NCI-H526 (cell line): ENCODE data around the gene EEF2.

ENCODE experiments used
- DNase-seq, 2 experiments: peaks; one replicate each; lab custom pipeline; 2025; lab: John Stamatoyannopoulos, UW

EEF2 gene

DNA sequence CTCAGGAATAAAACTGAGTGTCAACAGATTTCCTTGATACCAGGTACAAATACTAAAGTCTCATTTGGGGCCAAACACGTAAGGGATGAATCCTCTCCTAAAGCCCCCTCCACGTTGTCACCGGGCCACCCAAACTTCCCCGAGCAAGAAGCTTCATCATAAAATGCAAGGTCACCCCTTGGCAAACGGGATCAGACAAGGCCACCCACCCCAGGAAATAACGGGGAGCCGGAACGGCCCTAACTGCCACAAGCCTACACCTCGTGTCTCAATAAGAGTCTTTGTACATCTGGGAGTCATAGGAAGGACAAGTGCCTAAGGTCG is 717 bp downstream of the EEF2 start:
- DNase-seq: no peak

DNA sequence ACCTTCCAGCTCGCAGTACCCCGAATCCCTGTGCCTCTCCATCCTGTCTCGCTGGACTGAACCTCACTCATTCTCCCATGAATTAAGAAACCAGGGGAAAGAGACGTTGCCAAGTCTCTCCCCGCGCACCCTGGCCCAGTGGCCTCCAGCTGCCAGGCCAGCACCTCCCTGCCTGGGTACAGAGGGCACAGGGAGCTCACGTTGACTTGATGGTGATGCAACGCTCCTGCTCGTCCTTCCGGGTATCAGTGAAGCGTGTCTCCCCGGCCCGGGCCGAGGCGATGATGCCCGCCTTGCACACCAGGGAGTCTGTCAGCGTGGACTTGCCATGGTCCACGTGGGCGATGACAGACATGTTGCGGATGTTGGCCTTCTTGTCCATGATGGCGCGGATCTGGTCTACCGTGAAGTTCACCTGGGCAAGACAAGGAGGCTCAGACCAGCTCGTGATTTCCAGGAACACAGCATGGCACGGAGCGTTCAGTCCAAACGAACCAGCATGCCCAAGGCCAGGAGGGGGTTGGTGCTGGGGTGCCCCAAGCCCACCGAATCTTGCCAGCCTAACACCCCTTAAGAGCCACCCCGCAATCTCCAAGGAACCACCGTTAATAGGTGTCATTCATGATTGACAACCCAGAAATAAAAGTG is 1.2 kb downstream of the EEF2 start:
- peak in 1 of 2 experiments; percentile 11 for DNase-seq

DNA sequence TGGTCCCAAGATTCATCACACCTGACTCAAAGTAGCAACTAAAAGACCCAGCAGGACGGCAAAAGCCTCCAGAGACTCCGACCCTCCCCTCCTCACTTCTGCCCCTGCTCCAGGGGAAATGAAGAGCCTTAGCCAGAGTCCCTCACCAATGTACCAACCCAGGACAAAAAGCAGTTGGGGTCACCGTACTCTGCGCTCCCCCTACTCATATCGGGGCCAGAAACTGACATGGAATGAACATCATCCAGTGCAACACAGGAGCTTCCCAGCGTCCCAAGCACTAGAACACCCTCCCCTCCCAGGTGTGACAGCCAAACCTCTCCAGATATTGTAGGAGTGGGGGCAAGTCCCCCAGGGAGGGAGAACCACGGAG is 1.7 kb downstream of the EEF2 start:
- no peak for DNase-seq

DNA sequence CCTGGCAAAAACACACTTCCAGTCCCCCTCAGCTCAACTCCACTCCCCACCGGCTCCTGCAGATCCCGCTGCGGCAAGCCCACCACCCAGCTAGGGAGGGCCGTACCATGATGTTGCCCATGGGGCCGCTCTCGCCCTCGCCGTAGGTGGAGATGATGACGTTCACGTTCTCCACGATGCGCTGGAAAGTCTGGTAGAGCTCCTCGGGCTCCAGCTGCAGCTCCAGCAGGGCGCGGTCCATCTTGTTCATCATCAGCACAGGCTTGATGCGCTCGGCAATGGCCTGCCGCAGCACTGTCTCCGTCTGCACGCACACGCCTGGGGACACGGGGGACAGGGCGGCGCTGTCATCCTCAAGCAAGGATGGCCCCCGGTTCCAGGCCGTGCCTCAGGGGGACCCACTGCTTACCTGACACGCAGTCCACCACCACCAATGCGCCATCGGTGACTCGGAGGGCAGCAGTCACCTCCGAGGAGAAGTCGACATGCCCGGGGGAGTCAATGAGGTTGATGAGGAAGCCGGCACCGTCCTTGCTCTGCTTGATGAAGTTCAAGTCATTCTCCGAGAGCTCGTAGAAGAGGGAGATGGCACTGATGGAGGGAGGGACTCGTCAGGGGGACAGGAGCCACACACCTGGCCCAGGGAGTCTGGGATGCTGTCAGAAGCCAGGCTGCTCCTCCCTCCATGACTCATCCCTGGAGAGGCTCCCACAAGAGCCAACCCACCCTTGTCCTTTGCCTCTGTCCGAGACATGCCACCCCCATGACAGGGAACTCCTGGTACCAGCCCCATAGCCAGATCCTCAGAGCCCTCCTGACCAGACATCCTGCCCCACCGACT is 2.3 kb downstream of the EEF2 start:
- DNase-seq: no peak

DNA sequence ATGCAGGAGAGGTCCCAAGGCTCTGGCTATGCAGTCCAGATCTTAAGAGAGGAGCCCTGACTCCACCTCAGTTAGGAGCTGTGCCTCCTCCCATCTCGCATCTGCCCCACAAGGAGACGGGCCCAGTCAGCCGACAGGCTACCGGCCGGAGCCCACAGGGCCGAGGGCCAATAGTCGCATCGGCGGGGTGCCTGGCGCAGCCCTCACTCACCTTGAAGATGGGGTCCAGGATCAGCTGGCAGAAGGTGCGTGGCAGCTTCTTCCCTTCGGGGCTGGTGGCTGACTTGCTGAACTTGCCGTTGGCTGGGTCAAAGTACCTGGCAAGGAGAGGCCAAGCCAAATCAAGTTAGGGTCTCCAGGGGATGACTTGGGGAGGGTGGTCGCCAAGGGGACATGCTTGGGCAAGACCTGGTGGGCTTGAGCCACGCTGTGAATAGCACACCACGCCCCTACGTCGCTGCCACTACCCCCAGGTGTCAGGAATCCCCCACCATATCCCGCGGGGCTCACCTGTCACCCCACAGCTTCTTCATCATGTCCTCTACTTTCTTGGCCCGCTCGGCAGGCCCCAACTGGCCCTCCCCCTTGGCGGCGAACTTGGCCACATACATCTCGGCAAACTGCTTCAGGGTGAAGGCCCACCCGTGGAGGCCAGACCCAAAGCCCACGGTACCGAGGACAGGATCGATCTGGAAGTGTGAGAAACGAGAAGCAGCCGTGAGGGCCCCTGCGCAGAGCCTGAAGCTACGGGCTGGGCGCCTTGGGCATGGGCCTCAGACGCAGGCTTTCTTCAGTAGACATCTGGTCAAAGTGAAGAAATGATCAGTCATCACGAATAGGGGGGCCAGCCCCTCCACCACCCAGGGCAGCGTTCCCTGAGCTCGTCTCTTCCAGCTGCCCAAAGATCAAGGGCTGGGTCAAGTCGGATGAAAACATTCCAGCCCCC is 3.3 kb downstream of the EEF2 start:
- no peak for DNase-seq

DNA sequence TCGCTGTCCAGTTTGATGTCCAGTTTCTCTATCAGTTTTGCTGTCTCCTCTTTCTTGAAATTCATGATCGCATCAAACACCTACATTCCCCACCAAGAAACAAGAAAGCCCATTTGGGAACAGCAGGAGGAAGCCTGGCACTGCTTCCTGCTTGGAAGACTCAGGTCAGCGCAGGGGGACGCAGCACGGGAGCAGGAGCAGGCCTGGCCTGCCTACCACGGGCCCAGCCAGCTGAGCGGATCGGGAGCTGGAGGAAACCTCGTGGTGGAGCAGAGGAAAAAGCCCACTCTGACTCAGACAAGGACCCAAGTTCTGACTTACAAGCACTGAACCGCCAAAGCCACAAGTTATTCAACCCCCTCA is 3.9 kb downstream of the EEF2 start:
- DNase-seq: no peak

DNA sequence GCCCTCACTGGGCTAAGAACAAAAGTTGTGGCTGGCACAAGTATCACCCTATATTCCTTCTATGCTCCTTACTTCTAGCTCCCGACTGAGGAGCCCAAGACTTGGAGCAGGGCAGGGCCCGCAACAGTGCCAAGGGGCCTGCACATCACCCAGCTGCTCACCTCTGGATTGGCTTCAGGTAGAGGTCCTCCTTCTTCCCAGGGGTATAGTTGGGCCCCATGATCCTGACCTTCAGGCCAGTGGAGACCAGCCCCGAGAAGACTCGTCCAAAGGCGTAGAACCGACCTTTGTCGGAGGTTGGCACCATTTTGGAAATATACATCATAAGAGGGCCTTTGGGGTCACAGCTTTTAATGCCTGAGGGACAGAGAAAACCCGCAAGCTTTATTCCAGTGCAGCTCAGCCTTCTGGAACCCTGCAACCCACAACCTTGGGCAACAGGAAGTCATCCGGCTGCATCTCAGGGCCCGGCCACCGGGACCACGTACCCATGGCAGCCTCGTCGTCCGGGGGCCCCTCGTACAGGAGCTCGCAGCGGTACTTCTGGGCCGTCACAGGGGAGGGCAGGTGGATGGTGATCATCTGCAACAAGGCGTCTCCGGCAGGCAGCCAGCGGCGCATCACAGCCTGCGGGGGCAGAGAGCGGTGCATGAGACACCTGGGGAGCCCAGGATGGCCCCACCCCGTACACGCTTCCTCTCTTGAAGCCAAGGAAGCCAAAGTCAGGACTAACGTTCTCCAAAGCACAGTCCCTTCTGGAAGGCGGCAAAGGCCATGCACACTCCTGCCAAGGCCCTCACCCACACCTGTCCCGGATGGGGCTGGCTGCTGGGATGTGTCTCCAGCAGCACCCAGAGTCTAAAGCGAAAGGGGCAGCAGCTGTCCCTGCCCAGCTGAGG is 4.7 kb downstream of the EEF2 start:
- no peak for DNase-seq

DNA sequence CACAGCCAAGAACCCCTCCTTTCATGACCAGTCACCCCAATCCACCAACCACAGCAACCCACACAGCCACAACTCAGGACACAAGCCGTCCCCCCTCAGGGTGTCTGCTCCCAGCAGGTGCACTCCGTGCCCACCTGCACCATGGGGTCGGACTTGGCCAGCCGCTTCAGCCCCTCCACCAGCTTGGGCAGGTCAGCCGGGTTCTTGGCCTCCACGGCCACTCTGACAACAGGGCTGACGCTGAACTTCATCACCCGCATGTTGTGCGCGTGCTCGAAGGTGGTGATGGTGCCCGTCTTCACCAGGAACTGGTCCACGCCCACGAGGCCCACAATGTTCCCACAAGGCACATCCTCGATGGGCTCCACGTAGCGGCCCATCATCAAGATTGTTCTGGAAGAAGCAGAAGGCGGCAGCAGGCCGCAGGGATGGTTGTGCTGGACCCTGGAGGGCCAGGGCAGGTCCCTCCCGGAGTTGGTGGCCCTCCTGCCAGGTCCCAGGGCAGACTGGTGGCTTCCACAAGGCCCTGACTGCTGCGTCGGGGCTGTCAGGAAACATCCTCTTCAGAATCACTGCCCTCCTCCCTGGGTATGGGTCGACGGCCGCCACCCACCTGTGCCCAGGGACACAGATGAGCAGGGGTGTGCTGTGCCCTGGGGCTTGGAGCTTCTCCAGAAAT is 5.5 kb downstream of the EEF2 start:
- DNase-seq: no peak

DNA sequence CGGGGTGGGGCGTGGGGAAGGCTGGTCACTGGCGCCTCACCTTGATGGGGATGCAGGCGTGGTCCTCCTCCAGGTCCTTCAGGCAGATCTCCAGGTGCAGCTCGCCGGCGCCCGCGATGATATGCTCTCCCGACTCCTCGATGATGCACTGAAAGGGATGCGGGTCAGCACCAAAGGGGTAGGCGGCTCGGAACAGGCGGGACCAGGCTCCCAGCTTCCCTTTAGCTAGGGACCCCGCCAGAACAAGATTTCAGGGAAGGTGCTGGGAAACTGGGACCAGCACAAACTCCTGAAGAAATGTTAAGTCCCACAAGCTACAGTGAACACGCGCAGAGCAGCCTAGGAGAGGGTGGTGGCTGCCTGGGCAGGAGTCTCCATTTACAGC is 6.0 kb downstream of the EEF2 start:
- no peak for DNase-seq

DNA sequence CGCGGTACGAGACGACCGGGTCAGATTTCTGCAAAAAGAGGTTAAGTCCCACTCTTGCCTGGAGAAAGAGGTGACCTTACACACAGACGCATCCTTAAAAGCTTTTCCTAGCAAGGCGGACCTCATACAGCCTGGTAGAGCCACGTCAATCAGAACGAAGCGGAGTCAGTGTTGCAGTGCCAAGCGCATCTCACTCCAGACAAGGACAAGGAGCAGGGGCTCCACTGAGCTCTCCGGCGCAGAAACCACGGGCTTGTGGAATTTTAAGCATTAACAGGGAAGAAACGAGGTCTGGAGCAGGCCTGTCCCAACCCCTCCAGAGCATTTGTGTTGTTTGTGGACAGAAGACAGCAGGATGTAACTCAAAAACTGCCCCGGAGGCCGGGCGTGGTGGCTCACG is 7.1 kb downstream of the EEF2 start:
- DNase-seq: no peak

DNA sequence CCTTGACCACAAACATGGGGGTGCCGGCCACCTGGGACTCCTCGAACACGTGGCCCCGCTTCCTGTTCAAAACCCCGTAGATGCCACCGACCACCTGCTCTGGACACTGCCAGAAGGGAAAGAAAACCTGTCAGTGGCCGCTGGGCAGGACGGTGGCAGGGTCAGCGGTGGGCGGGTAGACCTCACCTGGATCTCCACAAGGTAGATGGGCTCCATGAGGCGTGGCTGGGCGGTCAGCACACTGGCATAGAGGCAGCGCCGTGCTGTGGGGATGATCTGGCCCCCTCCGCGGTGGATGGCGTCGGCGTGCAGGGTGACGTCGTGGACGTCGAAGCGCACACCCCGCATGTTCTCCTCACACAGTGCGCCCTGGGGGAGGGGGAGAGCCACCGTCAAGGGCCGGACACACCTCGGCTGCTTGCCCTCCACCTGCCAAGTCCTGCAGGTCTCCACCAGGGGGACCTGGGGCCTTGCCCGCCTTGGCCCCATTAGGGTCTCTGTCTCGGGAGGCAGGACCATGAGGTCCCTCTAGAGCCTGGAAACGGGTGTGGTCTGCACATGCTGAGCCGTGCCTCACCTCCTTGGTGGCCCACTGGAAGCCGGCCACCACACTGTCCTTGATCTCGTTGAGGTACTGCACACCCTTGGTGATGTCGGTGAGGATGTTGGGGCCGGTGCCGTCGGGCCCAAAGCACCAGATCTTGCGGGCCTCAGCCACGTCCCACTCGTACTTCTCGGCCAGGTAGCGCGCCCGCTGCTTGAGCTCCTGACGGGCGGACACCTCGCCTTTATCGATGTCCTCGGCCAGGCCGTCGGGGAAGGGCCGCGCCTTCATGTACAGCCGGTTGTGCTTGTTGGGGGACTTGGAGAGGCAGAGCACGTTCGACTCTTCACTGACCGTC is 7.8 kb downstream of the EEF2 start:
- DNase-seq: peak in 1 of 2 experiments; percentile 11

DNA sequence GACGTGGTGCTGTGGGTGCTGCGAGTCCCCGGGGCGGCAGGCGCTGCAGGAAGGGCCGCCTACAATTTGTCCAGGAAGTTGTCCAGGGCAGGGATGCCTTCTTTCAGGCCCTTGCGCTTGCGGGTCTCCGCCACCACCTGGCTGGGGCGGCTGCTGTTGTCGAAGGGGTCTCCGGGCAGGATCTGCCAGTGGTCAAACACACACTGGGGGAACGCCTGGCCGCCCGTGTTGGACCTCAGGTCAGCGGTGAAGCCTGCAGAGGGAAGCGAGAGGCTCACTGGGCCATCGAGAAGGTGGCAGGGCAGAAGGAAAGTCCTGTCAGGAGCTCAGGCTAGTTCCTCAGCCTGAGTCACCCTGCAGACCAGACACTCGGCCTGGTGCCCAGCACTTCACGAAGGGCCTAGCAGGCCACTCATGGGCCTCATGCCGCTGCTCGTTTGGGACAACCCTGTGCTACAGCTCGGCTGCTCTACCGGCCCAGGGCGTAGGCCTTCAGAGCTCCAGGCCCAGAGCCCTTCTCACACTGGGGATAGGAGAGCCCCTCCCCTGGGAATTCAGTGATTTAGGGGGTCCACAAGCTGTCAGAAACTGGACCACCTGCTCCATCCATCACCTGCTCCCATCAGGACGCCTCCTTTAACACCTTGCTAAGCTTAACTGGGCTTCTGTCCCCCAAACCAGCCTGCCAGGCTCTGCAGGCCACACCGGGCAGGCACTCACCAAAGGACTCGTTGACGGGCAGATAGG is 8.6 kb downstream of the EEF2 start:
- DNase-seq: no peak

DNA sequence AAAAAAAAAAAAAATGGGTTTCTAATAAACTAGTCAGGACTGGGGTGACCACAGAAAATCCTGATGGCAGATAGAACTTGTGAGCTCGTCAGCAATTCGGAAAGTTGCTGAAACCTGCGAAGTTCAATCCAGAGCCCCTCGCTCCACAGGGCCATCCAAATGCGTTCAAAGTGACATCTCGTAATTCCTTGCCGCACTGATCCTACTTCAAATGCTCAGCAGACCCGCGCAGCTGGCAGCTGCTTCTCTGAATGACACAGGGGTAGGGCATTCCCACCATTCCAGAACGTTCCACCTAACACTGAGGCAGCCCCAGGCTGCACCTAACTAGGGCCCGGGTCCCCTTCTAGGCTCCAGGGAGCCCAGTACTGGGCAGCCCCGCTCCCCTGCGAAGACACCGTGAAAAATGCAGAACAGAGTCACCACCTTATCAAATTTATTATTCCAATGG is 9.6 kb downstream of the EEF2 start:
- DNase-seq: no peak

DNA sequence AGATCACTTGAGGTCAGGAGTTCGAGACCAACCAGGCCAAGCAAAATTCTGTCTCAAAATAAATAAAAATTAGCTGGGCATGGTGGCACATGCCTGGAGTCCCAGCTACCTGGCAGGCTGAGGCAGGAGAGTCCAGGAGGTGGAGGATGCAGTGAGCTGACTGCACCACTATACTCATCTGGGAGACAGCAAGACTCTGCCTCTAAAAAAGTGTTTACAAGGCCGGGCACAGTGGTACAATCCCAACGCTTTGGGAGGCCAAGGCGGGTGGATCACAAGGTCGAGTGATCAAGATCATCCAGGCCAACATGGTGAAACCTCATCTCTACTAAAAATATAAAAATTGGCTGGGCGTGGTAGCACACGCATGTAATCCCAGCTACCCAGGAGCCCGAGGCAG is 10.1 kb downstream of the EEF2 start:
- DNase-seq: no peak

DNA sequence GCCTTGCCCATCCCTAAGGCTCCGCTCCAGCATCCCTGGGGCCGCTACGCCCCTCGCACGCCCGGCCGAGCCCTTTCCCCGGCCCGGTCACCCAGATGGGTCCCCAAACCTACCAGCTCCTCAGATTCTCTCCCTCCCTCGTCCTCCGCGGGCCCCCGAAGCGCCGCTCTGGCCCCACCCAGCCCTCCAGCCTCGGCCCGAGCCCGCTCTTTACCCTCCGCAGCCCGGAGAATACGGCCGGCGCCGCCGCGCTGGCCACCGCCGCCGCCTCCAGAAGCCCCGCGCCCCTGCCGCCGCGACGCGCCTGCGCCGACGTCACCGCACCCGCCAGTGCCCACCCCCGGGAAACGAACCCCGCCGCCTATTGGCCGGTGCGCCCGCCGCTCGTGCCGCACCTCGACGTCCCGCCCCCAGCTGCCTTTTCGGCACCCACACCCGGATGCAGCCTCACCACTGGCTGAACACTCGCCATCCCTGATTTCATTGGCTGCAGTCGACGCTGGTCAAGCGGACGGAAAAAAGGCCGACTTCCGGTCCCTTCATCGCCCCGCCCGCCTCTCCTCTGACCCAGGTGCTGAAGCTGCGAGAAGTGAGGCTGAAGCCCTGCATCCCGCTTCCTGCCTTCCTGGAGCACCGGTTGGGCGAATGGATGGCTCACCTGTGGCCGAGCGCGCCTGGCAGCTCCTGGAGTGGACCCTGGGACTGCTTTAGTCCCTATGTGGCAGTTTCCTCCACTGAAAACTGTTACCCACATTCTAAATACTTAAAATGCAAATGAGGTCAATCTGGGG is 14.3 kb downstream of the EEF2 start, which contains the start of gene DAPK3:
DAPK3 (minus strand) TSS at position 292 of the 791 bp plus-strand sequence. CDS start 1,364 bp downstream, outside the sequence.
- DNase-seq: peak; percentile 89 to 96

DNA sequence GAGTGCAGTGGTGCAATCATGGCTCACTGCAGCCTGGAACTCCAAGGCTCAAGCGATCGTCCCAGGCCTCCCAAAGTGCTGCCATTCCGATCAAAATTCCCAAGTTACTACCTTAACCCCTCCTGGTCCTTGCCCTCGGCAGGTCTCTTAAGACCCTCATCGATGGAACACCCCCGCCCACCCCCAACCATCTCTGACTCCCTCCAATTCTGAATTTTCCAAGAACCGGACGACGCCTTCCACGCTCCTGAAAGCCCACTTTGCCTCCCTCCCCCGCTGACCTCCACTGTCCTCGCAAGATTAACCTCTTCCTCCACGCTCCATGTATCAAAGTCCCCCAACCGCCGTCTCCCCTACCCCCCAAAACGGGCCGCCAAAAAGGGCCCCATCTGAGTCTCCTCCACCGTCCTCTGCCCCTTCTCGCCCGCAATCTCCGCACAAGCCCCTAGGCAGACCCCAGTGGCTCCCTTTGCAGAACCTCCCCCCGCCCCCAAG is 14.9 kb downstream of the EEF2 start:
- no peak for DNase-seq

DNA sequence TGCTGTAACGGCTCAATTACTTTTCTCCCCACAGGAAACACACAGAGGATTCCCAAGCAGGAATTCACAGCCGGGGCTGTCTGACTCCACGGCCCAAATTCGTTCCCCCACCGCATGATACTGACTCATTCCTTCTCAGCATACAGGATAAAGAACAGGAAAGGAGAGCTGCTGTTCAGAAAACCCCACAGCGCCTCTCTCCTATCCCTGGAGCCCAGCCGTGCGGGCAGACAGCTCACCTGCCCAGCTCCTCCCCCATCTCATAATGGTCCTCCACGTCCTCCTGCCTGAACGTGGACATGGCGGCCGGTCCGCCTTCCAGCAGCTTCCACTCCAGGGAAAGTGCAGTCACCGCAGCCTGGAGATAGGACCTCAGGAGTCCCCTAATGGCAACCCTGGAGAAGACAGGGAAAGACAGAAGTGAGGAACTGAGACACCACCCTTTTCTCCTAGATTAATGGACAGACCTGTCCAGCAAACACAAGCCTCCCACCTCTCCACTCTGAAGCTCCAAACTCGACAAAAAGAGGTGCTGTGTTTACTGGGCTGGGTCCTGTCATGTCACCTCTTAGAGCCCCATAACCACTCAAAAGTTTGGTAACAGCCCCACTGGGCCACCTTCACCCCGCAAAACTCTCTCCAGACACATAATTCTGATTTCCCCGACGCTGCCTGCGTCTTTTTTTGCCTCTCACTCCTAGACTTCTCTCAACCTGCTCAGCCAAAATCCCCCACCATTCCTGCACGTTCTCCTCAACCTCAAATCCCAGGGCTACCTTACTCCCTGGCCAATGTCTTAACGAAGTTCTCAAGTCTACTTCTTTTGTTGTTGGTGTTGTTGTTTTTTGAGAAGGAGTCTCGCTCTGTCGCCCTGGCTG is 15.6 kb downstream of the EEF2 start:
- DNase-seq: peak in 1 of 2 experiments; percentile 15
